BE2C (cell line): ENCODE data around the gene CCDC177.

Experiments
- DNase-seq: peaks from one replicate; pipeline ENCODE4 v3.0.0-alpha.2; 2020
- H3K27me3 ChIP-seq: fragments of 250-450 bp; sonication (Bioruptor Pico); 2 replicates; pipeline ENCODE4 v1.5.1; 2020; ENCODE audit warnings: mild to moderate bottlenecking
- H3K36me3 ChIP-seq: fragments of 250-450 bp; sonication (Bioruptor Pico); 2 replicates; pipeline ENCODE4 v1.5.1; 2020; ENCODE audit warnings: mild to moderate bottlenecking
- H3K4me1 ChIP-seq: fragments of 250-450 bp; sonication (Bioruptor Pico); 2 replicates; pipeline ENCODE4 v1.5.1; 2020
- H3K4me3 ChIP-seq: 2 replicates; pipeline ENCODE4 v1.5.1; 2011; ENCODE audit warnings: low read depth, low read length
- H3K9me3 ChIP-seq: fragments of 250-450 bp; sonication (Bioruptor Pico); 2 replicates; pipeline ENCODE4 v1.5.1; 2020
- TF ChIP-seq, protein P1 (sequence below): IDR thresholded peaks from 2 replicates; pipeline ENCODE4 v1.5.1; 2012; ENCODE audit warnings: mild to moderate bottlenecking, low read depth, low read length

CCDC177 gene

DNA sequence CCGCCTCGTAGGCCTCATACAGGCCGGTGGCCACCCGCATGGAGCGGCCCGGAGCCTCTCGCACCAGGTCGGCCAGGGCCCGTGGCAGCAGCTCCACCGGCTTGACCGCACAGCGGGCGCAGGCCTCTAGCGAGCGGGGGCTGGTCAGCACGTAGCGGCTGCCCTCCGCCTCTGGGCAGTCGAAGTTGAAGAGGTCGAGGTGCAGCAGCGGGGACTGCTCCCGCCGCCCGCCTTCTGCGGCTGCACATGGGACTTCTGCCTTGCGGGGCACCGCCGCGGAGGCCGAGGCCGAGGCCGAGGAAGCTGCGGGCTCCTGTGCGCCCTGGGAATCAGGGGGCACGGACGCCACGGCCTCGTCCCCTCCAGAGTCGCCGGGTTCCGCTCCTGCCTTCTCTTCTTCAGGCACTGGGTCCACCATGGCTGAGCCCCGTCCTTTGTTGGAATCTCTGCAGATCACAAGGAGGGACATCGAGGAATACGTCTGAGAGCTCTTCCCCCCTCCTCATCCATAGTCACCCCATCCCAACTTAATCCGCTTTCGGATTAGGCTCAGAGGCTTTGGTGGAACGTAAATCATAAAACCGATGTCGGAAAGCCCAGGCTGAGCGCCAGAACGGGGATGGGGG, 1.4 kb downstream of the CCDC177 start:
- Histone ChIP-seq H3K9me3 (no peaks in the 10 kb centered on the region), H3K27me3 (peaks cover 16% of the 10 kb centered on the region), H3K36me3 (no peaks in the 10 kb centered on the region), H3K4me3 (peak overlapping the region; percentile 61), H3K4me1 (no peaks in the 10 kb centered on the region; the same call in 1 of the 2 replicates)
- TF ChIP-seq, protein P1, sequence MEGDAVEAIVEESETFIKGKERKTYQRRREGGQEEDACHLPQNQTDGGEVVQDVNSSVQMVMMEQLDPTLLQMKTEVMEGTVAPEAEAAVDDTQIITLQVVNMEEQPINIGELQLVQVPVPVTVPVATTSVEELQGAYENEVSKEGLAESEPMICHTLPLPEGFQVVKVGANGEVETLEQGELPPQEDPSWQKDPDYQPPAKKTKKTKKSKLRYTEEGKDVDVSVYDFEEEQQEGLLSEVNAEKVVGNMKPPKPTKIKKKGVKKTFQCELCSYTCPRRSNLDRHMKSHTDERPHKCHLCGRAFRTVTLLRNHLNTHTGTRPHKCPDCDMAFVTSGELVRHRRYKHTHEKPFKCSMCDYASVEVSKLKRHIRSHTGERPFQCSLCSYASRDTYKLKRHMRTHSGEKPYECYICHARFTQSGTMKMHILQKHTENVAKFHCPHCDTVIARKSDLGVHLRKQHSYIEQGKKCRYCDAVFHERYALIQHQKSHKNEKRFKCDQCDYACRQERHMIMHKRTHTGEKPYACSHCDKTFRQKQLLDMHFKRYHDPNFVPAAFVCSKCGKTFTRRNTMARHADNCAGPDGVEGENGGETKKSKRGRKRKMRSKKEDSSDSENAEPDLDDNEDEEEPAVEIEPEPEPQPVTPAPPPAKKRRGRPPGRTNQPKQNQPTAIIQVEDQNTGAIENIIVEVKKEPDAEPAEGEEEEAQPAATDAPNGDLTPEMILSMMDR = no peak
- no peak for DNase-seq

DNA sequence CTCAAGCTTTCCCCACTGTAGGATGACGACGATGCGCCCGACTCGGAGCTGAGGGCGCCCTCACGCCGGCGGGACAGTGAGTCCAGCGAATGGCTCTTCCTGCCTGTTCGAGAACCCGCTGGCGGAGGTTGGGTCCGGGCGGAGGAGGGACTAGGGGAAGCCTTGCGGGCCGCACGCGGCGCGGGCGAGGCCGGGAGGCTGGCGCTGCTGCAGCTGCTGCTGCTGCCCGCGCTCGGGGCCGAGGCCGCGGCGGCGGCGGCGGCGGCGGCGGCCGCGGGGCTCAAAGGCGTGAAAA, 1.9 kb downstream of the CCDC177 start:
- no peak overlapping the region for H3K4me3 ChIP-seq
- no peaks in the 10 kb centered on the region; the same call in 1 of the 2 replicates for H3K4me1 ChIP-seq
- TF ChIP-seq, protein P1 = no peak
- H3K9me3 ChIP-seq = no peaks in the 10 kb centered on the region
- no peak for DNase-seq
- H3K36me3 ChIP-seq = no peaks in the 10 kb centered on the region
- peaks cover 17% of the 10 kb centered on the region for H3K27me3 ChIP-seq

DNA sequence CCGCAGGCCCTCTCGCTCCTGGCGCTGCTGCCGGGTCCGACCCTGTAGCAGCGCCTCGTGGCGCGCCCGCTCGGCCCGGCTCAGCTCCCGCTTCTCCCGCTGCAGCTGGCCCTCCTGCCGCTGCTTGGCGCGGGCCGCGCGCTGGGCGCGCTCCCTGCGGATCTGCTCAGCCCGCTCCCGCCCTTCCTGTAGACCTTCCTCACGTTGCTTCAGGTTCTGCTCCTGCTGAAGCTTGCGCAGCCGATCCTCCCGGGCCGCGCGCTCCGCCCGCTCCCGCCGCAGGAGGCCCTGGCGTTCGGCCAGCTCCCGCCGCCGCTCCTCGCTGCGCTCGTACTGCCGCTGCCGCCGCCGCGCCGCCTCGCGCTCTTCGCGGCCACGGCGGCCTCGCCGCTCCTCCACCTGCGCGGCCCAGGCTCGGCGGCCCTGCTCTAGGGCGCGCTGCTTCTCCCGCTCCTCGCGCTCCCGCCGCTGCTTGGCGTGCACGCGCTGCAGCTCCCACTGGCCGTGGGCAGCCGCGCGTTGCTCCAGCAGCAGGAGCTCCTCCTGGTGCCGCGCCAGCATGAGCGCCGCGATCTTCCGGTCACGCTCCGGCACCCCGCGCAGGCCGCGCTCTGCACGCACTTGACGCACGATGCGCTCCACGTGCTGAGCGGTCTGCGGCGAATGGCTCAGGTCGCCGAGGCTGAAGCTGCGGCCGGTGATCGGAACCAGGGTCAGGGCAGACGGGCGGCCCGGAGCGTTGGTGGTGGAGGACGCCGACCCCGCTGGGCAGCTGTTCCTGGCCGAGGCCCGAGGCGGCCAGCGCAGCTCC, 2.4 kb downstream of the CCDC177 start:
- Histone ChIP-seq H3K9me3 (no peaks in the 10 kb centered on the region), H3K27me3 (peaks cover 20% of the 10 kb centered on the region), H3K4me1 (no peaks in the 10 kb centered on the region; the same call in 1 of the 2 replicates), H3K4me3 (no peak overlapping the region), H3K36me3 (no peaks in the 10 kb centered on the region)
- DNase-seq = no peak
- TF ChIP-seq, protein P1 = no peak

DNA sequence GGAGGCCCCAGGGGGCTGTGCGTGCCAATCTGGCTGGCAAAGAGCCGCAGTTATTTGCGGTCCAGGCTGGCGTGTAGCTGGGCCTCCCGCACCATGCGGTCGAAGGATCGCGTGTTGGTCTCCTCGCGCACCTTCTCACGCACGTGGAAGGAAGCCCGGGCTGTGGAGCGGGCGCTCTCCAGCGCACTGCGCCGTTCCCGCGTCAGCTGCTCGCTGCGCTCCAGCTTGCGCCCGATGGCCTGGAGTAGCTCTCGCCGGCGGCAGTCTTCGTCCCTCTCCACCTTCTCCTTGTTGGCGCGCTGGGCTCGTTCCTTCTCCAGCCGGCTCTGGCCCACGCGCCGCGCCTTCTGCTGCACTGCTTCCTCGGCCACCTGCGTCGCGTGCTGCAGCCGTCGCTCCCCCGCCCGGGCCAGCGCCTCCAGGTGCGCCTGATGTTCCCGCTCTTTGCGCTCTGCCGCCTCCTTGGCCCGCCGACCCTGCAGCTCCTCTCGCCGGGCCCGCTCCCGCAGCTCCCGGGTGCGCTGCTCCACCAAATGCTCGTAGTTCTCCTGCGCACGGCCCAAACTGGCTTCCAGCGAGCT, 3.1 kb downstream of the CCDC177 start:
- TF ChIP-seq, protein P1 = no peak
- no peaks in the 10 kb centered on the region for H3K36me3 ChIP-seq
- no peak overlapping the region for H3K4me3 ChIP-seq
- no peak for DNase-seq
- H3K27me3 ChIP-seq = peaks cover 21% of the 10 kb centered on the region
- no peaks in the 10 kb centered on the region for H3K9me3 ChIP-seq
- no peaks in the 10 kb centered on the region; the same call in 1 of the 2 replicates for H3K4me1 ChIP-seq

DNA sequence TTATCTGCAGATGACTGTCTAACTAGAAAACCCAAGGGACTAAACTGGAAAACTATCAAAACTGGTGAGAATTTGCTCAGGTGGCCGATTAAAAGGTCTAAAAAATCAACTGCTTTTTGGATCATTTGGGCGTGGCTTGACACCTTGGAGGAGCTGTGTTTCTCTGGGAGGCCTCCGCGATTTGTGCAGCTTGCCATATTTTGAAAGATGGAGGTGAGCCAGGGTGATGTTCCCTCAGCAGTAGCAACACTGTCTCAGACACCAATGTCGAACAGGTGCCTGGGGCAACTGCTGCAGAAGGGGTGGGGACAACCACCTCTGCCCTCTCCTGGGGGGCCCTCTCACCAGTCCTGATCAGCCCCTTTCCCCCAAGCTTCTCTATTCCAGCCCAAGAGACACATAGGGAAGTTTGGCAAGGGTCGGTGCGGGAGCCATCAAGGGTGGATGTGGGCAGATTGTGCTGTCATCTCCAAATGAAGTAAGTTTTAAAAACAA, 3.8 kb downstream of the CCDC177 start:
- no peaks in the 10 kb centered on the region; the same call in 1 of the 2 replicates for H3K4me1 ChIP-seq
- H3K4me3 ChIP-seq = no peak overlapping the region
- DNase-seq = no peak
- H3K9me3 ChIP-seq = no peaks in the 10 kb centered on the region
- H3K36me3 ChIP-seq = no peaks in the 10 kb centered on the region
- TF ChIP-seq, protein P1 = no peak
- peaks cover 21% of the 10 kb centered on the region; the same call in 1 of the 2 replicates for H3K27me3 ChIP-seq

DNA sequence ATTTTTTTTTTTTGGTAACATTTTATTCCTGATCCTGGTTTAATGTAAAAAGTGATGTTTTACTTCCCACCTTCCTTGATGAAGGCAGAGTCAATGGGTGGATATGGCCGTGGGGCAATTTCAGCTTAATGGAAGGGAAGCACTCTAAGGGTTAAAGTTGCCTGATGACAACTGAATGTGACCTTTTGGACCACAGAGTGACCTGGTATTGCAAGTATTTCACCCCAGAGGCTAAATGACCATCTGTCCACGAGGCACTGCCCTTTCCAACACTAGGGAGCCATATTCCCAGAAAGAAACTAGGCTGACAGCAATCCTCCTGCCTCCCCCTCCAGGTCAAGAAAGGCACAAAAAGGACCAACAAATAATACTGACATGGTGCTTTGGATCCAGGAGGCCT, 4.8 kb downstream of the CCDC177 start:
- no peak for DNase-seq
- TF ChIP-seq, protein P1 = no peak
- peaks cover 19% of the 10 kb centered on the region; the same call in 1 of the 2 replicates for H3K27me3 ChIP-seq
- no peaks in the 10 kb centered on the region for H3K36me3 ChIP-seq
- no peaks in the 10 kb centered on the region for H3K9me3 ChIP-seq
- H3K4me3 ChIP-seq = no peak overlapping the region
- H3K4me1 ChIP-seq = no peaks in the 10 kb centered on the region; the same call in 1 of the 2 replicates
